HG03066 (cell line): ENCODE results near the gene SCP2.

Source experiments
- ATAC-seq: cut with Tn5 transposase; IDR thresholded peaks from one replicate; pipeline ENCODE4 v1.9.1; 2021; ENCODE audit warnings: low read depth; ENCODE audit not compliant: unreplicated experiment

The SCP2 gene

GRCh38 chr1:53025769-53026112 lies 98.7 kb downstream of the SCP2 start:
- ATAC-seq = no peak

DNA sequence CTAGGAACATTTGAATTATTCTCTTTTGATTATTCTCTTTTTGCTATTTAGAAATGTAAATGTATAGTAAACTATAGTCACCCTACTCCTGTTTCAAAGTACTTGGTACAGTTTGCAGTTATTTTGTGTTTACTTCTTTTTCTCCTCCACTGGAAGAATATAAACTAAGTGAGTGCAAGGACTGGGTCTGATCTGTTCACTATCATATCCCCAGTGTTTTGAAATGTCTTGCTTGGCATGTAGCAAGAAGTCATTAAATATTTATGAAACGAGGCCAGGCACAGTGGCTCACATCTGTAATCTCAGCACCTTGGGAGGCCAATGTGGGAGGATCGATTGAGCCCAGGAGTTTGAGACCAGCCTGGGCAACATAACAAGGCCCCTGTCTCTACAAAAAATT lies 99.2 kb downstream of the SCP2 start:
- no peak for ATAC-seq

GRCh38 chr1:53031732-53032131 lies 104.7 kb downstream of the SCP2 start:
- ATAC-seq = no peak

- no peak for ATAC-seq
Observed at GRCh38 chr1:53037159-53037558, 110.1 kb downstream of the SCP2 start.

- no peak for ATAC-seq
Observed at GRCh38 chr1:53038566-53038965, 111.5 kb downstream of the SCP2 start.

GRCh38 chr1:53043271-53043670 lies 116.2 kb downstream of the SCP2 start:
- no peak for ATAC-seq

DNA sequence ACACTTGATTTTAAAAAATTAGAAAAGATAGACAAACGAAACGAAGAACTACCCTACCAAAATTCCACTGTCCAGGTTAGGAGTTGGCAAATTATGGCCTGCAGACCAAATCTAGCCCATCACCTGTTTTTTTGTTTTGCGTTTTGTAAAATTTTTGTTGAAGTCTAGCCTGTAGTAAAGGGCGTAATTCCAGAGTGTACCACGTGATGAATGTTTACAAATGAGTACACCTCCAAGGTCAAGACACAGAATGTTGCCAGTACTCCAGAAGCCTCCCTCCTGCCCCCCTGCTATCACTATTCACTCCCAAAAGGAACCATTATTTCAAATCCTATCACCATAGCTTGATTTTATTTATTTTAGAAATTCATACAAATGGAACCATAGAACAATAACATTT lies 117.8 kb downstream of the SCP2 start:
- ATAC-seq = no peak

- ATAC-seq = no peak
Observed at GRCh38 chr1:53046930-53047329, 119.9 kb downstream of the SCP2 start.

GRCh38 chr1:53047737-53048736 lies 121.0 kb downstream of the SCP2 start:
- no peak for ATAC-seq

GRCh38 chr1:53048960-53049573 lies 122.0 kb downstream of the SCP2 start:
- no peak for ATAC-seq

DNA sequence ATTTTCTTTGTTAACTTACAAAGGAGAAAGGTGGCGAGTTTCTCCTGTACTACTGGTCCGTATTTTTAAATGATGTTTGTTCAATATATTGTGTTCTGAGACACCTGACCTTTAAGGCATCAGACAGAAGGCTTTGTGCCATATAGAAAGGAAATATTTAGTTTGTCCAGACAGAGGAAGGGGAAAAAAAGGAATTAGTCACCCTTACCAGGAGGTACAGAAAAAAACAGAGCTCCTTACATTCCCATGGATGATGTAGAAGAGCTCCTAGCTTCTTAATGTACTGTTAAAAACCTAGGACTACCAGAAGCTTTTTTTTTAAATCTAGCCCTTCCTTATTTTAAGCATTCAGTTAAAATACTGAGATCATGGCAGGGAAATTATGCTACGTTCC lies 122.5 kb downstream of the SCP2 start:
- no peak for ATAC-seq

- no peak for ATAC-seq
Observed at GRCh38 chr1:53050310-53050709, 123.2 kb downstream of the SCP2 start.

DNA sequence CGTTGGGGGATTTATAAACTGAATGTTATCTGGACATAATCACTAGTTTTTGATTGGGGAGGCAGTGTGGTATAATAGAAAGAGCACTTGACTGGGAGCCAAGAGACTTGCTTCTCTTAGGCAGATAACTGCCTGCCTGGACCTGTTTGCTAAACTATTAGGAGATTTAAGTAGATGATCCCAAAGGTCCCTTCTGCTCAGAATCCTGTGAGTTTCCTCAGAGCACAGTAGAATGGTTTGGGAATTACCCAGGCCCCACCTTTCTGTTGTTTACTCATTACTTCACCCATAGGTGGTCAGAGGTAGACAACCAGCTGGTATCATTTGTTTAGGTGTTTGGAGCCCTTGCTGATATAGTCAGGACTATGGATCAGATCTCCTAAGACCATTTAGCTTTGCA lies 124.6 kb downstream of the SCP2 start:
- ATAC-seq = no peak

- no peak for ATAC-seq
Observed at GRCh38 chr1:53057127-53057526, 130.1 kb downstream of the SCP2 start.

GRCh38 chr1:53060579-53060978 lies 133.5 kb downstream of the SCP2 start:
- ATAC-seq = no peak

DNA sequence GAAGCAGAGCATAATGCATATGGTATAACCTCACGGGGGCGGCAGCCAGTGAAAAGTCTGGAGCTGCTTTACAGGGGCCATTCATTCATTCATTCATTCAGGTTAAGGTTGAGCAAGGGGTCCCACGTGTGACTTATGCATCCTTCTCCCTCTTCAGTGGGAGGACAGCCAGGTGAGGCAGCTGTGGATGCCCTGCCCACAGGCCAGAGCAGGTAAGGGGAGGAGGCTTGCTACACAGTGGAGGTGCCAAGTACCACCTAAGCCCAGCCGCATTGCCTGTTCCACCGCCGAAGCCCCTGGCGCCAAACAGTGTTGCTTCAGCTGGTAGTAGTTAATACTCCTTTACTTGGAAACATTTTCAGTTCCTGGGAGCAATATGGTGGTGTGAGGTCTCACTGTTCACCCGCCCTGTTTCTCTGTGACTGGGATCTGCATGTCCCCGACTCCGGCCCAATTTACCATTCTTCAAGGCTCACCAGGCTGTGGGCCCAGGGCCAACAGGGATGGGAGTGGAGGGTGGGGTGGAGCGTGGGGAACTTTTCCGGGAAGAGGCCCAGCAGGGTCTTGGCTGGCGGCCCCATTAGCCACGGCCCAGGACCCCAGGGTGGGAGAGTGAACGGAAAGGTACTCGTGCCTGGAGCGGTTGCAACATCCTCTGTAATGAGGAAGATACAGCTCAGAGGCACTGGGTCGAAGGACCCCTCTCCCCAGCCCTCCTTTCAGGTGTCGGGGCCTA lies 134.2 kb downstream of the SCP2 start:
- ATAC-seq = no peak

- no peak for ATAC-seq
Observed at GRCh38 chr1:53061859-53062707, 135.0 kb downstream of the SCP2 start, which contains the start of gene PODN. PODN (plus strand) TSS chr1:53062213; CDS start chr1:53069856, 7,643 bp downstream.

DNA sequence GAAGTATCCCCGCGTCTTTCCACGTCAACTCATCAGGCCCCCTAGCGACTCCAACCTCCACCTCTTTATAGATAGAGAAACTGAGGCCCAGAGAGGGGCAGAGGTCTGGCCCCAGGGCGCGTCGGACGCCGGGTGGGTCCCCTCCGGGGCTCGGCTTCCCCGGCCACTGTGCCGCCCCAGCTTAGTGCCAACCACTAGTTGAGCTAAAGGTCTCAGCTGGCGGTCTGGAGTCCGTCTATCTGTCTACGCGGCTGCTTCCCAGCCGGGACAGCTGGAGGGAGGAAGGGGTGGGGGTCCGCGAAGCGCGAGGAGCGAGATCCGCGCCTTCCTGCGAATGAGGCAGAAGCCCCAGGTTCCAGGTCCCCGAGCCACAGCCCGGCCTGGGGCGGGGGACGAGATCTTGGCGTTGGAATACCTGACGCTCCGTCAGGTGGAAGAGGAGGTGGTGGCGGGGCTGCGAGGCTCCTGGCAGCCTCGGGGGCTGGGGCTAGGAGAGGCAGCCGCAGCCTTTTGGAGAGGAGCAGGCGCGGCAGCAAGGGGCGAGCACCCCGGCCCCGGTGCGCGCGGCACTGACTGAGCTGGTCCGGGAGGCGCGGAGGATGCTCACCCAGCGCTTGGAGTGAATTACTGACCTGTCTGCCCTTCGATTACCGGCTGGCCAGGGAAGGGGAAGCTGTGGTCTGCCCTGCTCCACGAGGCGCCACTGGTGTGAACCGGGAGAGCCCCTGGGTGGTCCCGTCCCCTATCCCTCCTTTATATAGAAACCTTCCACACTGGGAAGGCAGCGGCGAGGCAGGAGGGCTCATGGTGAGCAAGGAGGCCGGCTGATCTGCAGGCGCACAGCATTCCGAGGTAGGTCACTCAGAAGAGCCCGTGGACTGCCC lies 135.9 kb downstream of the SCP2 start:
- no peak for ATAC-seq

DNA sequence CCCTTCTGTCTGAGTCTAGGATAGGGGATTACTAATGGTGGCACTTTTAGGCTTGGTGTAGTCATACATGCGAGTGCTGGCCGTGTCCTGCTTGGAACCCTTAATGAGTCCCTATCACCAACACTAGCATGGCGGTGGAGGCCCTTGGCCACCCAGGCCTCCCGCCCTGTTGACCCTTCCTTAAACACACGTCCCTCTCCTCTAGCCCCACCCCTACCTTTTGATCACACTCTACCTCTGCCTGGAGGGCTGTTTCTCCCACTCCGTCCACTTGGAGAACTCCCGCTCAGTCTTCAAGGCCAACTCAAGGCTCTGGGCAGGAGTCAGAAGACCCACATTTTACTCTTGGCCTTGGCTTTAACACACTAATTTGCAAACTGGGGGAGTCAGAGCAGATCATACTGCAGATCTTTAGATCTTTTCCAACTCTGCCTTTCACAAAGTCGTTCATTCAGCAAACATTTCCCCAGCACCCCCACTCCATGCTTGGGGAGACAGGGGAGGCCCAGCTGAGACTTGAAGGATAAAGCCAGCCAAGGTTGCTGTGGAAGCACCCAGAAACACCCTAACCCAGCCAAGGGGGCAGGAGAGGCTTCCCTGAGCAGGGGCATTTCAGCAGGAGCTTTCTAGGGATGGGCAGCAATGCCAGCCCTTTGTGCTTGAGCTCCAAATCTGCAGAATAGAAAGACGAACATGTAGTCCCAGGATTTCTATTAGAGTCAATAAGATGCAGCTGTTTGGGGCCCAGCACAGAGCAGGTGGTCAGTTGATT lies 136.9 kb downstream of the SCP2 start:
- ATAC-seq = no peak
